GM10266 (cell line): ENCODE data around the gene ADAMTS1.

ENCODE experiments used
- DNase-seq: peaks from one replicate; pipeline ENCODE4 v3.0.0; 2012; ENCODE audit errors: extremely low spot score
- TF ChIP-seq, protein P1 (sequence below): IDR thresholded peaks from 2 replicates; pipeline ENCODE4 v1.5.1; 2012; ENCODE audit warnings: mild to moderate bottlenecking, low read depth; ENCODE audit not compliant: control insufficient read depth, insufficient read depth; ENCODE audit errors: missing control alignments

ADAMTS1 gene

DNA sequence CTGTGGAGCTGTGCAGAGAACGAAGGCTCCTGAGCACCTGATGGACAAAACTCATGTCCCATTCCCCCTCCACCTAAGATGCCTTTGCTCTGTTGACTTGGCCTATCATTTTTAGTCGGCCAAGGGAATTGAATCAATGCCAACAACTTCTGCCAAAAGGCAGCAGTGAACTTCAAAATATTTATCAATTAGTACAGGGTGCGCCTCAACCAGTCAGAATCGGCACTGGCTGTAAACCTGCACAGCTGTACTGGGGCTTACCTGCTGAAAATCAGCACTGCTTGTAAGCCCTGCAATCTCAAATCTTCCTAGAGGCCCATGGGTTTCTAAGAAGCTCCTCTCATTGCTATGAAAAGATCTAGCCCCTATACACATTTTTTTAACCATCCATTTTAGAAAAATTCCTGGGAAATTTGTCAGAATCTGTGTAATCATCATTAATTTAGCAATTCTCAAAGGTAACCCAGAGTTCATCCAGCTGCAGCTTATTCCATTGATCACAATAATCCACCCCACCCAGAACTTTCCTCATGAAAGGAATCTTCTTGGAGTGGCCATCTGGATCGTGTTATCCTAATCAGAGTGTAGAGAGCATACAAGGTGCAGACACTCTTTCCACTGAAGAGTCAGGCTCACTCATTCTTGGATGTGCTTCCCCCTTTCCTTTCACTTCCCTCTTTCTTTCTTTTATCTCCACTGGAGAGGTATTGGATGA lies 40.2 kb downstream of the ADAMTS1 start:
- no peak for DNase-seq
- TF ChIP-seq, protein P1, sequence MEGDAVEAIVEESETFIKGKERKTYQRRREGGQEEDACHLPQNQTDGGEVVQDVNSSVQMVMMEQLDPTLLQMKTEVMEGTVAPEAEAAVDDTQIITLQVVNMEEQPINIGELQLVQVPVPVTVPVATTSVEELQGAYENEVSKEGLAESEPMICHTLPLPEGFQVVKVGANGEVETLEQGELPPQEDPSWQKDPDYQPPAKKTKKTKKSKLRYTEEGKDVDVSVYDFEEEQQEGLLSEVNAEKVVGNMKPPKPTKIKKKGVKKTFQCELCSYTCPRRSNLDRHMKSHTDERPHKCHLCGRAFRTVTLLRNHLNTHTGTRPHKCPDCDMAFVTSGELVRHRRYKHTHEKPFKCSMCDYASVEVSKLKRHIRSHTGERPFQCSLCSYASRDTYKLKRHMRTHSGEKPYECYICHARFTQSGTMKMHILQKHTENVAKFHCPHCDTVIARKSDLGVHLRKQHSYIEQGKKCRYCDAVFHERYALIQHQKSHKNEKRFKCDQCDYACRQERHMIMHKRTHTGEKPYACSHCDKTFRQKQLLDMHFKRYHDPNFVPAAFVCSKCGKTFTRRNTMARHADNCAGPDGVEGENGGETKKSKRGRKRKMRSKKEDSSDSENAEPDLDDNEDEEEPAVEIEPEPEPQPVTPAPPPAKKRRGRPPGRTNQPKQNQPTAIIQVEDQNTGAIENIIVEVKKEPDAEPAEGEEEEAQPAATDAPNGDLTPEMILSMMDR: no peak

DNA sequence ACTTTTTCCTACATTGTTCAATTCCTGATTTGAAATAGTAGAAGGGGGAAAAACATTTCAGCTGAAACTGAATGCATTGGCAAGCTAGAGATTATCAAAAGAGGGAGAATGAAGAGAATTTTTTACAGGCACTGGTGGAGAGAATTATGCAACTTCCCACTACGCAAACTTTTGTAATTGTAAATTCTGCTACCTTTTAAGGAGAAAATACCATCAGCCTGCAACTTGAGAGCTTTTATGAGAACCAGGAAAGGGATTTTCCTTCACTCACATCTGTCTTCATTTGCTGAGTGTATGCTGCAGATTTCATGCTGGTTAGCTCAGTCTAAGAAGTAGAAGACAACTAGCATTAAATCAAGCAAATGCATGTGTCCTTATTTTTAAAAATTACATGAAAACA lies 43.7 kb downstream of the ADAMTS1 start:
- TF ChIP-seq, protein P1: no peak
- no peak for DNase-seq

DNA sequence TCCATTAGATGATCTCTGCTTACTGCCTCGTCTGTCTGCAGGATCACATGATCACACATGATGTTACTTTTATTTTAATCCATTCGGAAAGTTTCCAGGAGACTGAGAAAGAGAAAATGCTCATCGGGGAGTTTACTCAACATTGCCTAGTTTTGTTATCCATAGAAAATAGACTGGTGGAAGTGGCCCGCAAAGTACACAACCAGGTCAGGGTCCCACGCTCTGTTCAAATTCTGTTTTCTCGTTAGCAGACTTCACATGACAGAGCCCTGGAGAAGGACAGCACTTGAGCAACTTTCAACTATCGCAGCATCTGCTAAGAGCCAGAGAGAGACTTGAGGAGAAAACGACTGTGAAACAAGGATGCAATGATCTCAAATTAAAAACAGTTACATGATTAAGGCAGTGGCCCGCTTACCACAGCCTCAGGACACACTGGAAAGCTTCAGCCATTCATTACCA lies 44.2 kb downstream of the ADAMTS1 start:
- no peak for DNase-seq
- TF ChIP-seq, protein P1: no peak

DNA sequence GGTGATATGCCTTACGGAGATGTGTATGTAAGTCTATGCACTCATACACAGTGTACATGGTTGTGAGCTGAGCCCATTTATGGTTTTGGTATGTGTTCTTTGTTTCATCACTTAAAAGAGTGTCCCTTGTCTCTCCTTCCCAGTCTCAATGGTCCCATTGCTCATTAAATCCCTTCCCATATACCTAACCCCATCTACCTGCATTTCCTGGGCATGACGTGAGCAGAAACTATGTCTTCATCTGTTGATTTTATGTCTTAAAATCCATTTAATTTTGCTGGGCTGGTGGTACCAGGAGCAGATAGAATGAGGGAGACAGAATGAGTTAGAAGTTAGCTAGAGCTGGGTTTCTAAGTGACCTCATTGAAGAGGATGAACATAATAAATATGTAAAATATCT lies 44.8 kb downstream of the ADAMTS1 start:
- DNase-seq: no peak
- TF ChIP-seq, protein P1: no peak

DNA sequence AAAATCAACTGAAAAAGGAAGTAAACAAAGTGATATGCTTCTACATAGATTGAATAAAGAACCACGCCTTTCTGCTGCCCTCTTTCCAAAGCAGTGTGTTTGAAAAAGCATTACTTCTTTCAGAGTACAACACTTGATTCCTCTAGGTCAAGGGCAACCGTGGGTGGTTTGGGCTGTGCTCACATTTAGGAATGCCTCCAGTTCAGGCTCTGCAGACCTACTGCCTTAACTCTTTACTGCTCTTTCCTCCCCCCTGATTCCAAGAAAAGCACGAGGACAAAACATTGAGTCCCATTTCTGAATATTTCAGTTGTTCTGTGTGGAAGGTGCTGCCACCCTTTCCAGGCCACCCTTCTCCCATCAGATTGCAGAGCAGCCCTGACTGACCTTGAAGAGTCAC lies 45.2 kb downstream of the ADAMTS1 start:
- TF ChIP-seq, protein P1: no peak
- no peak for DNase-seq

DNA sequence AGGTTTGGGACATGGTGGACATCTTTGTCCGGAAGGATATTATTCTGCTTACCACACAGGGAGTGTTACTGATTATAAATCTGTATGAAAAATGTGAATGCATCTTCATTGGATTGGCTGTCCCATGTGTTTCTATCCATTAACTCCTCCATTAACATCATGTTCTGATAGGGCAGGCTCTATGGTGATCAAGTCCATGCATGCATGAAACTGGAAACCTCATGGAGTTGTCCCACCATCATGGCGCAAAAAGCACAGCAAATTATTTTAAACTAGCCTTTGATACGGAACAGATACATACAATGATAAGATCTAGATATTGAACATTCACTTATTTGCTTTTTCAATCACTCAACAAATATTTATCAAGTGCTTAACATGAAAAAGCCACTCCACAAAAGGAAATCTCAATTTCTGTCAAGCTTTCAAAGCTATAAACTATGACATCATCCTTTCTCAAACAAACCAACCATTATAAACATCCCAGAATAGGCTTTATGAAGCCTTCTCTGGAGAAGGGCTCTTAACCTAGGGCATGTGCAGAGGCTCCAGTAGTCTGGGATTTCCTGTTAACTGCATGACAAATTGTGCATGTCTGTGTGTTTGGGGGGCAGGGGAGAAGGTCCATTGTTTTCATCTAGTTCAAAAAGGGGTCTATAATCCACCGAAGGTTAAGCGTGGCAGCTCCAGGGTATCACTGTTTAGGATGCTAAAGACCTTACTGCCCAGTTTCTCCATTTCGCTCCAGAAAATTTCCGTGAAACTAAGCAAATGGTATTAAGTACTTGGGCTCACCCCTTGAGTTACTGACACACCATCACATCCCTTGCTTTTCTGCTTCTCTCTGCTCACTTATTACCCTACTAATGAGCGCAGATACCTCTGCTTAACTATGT lies 46.1 kb downstream of the ADAMTS1 start:
- TF ChIP-seq, protein P1: no peak
- no peak for DNase-seq
